OCI-LY3 (cell line): ENCODE measurements around the gene SAMD4A.

Source experiments
- H2AFZ ChIP-seq: fragments of 200-600, 300-600 bp; shearing (Covaris generic); 2 replicates; pipeline ENCODE4 v1.6.0; 2014; ENCODE audit warnings: antibody characterized with exemption, low read depth, low read length
- H3K27ac ChIP-seq: fragments of 200-600, 300-600 bp; sonication (generic); 2 replicates; pipeline ENCODE4 v1.5.1; 2014; ENCODE audit warnings: mild to moderate bottlenecking, low read length, moderate library complexity, mixed read lengths
- H3K27me3 ChIP-seq: fragments of 200-600, 300-600 bp; sonication (generic); 2 replicates; pipeline ENCODE4 v1.6.1; 2014; ENCODE audit warnings: low read depth, low read length, mixed read lengths
- H3K36me3 ChIP-seq: fragments of 200-600, 300-600 bp; sonication (generic); replicated peaks from 2 replicates; pipeline ENCODE3; 2014; ENCODE audit warnings: low read depth, low read length, mixed read lengths
- H3K4me1 ChIP-seq: fragments of 300-600, 200-600 bp; sonication (generic); 2 replicates; pipeline ENCODE4 v1.6.1; 2014; ENCODE audit warnings: low read length, mixed read lengths
- H3K4me2 ChIP-seq: fragments of 200-600, 300-600 bp; sonication (generic); 2 replicates; pipeline ENCODE4 v1.6.1; 2014; ENCODE audit warnings: low read length, mixed read lengths
- H3K4me3 ChIP-seq: fragments of 300-600, 200-600 bp; sonication (generic); 2 replicates; pipeline ENCODE4 v1.5.1; 2014; ENCODE audit warnings: antibody characterized with exemption, mild to moderate bottlenecking, low read length, moderate library complexity
- H3K79me2 ChIP-seq: fragments of 300-600, 200-600 bp; shearing (Covaris generic); 2 replicates; pipeline ENCODE4 v1.6.1; 2014; ENCODE audit warnings: mild to moderate bottlenecking, low read length, mixed read lengths
- H3K9ac ChIP-seq: fragments of 300-600, 200-600 bp; shearing (Covaris generic); 2 replicates; pipeline ENCODE4 v1.6.0; 2014; ENCODE audit warnings: mild to moderate bottlenecking, low read length, moderate library complexity
- H3K9me3 ChIP-seq: fragments of 200-600, 300-600 bp; shearing (Covaris generic); 2 replicates; pipeline ENCODE4 v1.6.1; 2014; ENCODE audit warnings: low read length, mixed read lengths; ENCODE audit not compliant: insufficient read depth
- H4K20me1 ChIP-seq: fragments of 200-600, 300-600 bp; sonication (generic); 2 replicates; pipeline ENCODE4 v1.6.1; 2016; ENCODE audit warnings: low read length, mixed read lengths; ENCODE audit not compliant: insufficient read depth
- EZH2phosphoT487 ChIP-seq: fragments of 200-600 bp; shearing (Covaris generic); IDR thresholded peaks from 2 replicates; pipeline ENCODE4 v1.6.1; 2018; ENCODE audit warnings: antibody characterized with exemption, mixed run types, low read depth
- TF ChIP-seq, protein P1 (sequence below): fragments of 200-600, 300-600 bp; sonication (generic); IDR thresholded peaks from 2 replicates; pipeline ENCODE4 v1.5.1; 2014; ENCODE audit warnings: antibody characterized with exemption, low read length, low read depth

Gene SAMD4A

DNA sequence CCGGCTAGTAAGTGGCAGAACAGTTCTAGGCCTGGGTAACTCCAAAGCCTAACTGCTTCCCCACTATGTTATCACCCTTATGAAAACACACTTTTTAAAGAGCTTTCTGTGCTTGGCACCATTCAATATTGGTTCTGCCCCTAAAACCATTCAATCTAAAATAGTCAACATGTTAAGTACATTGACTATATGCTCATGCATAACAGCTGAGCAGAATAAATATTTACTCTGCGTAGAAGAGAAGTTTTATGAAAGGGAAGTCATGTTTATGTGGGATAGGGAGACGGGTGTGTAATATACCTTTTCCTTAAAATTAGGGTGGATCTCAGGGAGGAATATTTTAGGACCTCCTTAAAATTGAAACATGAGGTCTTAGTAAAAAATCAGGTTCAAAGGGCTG lies 80.5 kb downstream of the SAMD4A start:
- no peak overlapping the region for H3K9ac ChIP-seq
- H3K9me3 ChIP-seq = no peaks in the 10 kb centered on the region
- no peaks in the 10 kb centered on the region for H4K20me1 ChIP-seq
- H3K27ac ChIP-seq = no peak overlapping the region
- TF ChIP-seq EZH2phosphoT487 = no peak
- TF ChIP-seq, protein P1, sequence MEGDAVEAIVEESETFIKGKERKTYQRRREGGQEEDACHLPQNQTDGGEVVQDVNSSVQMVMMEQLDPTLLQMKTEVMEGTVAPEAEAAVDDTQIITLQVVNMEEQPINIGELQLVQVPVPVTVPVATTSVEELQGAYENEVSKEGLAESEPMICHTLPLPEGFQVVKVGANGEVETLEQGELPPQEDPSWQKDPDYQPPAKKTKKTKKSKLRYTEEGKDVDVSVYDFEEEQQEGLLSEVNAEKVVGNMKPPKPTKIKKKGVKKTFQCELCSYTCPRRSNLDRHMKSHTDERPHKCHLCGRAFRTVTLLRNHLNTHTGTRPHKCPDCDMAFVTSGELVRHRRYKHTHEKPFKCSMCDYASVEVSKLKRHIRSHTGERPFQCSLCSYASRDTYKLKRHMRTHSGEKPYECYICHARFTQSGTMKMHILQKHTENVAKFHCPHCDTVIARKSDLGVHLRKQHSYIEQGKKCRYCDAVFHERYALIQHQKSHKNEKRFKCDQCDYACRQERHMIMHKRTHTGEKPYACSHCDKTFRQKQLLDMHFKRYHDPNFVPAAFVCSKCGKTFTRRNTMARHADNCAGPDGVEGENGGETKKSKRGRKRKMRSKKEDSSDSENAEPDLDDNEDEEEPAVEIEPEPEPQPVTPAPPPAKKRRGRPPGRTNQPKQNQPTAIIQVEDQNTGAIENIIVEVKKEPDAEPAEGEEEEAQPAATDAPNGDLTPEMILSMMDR = no peak
- H3K79me2 ChIP-seq = no peaks in the 10 kb centered on the region
- H3K4me2 ChIP-seq = no peak overlapping the region
- no peak overlapping the region for H2AFZ ChIP-seq
- no peaks in the 10 kb centered on the region for H3K36me3 ChIP-seq
- H3K27me3 ChIP-seq = peaks cover 64% of the 10 kb centered on the region
- H3K4me1 ChIP-seq = no peaks in the 10 kb centered on the region
- no peak overlapping the region for H3K4me3 ChIP-seq

DNA sequence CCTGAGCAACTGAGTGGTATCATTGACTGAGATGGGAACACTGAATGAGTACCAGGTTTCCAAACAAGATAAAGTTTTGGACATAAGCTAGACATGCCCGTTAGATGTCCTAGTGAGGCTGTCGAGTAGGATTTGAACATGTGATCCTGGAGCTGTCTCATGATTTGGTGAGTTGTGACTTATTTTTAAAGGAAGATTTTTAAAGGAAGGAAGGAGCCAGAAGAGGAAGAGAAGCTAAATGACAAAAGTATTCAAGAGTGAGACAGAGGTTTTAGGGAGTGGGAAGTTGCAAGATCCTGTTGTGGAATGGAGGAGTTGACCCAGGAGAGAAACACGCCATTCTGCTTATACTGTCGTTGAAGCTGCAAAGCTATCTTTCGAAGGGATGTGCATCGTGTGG lies 82.1 kb downstream of the SAMD4A start:
- H3K9ac ChIP-seq = no peak overlapping the region
- H3K4me1 ChIP-seq = no peaks in the 10 kb centered on the region
- no peaks in the 10 kb centered on the region for H4K20me1 ChIP-seq
- no peak for TF ChIP-seq EZH2phosphoT487
- TF ChIP-seq, protein P1 = no peak
- no peak overlapping the region for H3K27ac ChIP-seq
- H3K27me3 ChIP-seq = peaks cover 58% of the 10 kb centered on the region
- H3K4me3 ChIP-seq = no peak overlapping the region
- H3K36me3 ChIP-seq = no peaks in the 10 kb centered on the region
- no peak overlapping the region for H2AFZ ChIP-seq
- no peaks in the 10 kb centered on the region for H3K79me2 ChIP-seq
- H3K9me3 ChIP-seq = no peaks in the 10 kb centered on the region
- no peak overlapping the region for H3K4me2 ChIP-seq

DNA sequence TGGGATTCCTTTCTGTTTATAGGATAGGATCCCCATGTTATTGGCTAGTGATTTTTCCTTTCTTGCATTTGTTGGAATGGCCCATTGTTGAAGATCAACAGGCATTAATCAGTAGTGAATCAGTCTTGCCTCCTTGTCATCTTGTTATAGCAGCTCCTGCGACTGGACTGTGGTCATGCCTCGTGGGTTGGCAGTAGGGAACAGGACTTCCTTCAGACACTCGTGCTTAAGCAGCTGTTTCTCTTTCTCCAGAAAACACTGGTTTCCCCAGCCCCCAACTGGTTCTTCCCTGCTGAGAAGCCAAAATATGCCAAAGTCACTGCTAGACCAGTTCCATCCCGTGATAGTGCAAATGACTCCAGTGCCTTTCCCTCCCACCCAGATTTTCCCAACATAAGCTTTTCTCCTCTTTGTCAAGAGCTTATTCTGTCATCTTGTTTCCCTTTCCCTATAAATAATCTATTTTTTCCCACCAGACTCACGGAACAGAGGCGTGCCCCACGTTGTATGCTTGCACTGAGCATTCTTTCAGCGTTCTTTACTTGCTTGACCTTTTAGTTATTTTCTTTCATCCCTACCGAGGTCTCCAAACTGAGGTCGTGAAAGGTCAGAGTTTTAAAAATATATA lies 83.5 kb downstream of the SAMD4A start:
- Histone ChIP-seq H3K9me3 (no peaks in the 10 kb centered on the region), H3K27ac (no peak overlapping the region), H3K4me1 (no peaks in the 10 kb centered on the region), H3K4me2 (no peak overlapping the region), H3K36me3 (no peaks in the 10 kb centered on the region), H3K4me3 (no peak overlapping the region), H3K79me2 (no peaks in the 10 kb centered on the region), H3K27me3 (peaks cover 61% of the 10 kb centered on the region), H4K20me1 (no peaks in the 10 kb centered on the region), H2AFZ (no peak overlapping the region), H3K9ac (no peak overlapping the region)
- TF ChIP-seq, protein P1 = no peak
- no peak for TF ChIP-seq EZH2phosphoT487

DNA sequence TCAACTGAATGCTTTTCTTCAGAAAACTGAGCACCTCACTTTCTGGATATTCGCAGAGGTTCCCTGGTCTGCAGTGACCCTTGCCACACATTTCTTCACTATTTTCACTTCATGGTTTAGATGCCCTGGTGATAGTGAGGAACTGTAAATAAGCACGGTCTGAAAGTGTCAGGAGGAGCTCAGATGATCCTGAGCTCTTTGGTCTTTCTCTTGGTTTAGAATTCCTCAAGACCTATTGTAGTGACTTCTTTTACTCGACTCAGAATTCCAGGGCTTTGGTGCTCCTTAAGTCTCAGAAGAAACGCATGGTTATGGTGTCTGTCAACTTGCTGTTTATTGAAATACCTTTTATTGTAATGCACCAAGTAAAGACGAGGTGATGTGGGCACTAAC lies 84.0 kb downstream of the SAMD4A start:
- H3K4me2 ChIP-seq = no peak overlapping the region
- no peaks in the 10 kb centered on the region for H3K79me2 ChIP-seq
- no peaks in the 10 kb centered on the region for H4K20me1 ChIP-seq
- H2AFZ ChIP-seq = no peak overlapping the region
- H3K27me3 ChIP-seq = peaks cover 61% of the 10 kb centered on the region
- TF ChIP-seq, protein P1 = no peak
- no peak for TF ChIP-seq EZH2phosphoT487
- H3K4me1 ChIP-seq = no peaks in the 10 kb centered on the region
- H3K4me3 ChIP-seq = no peak overlapping the region
- H3K9ac ChIP-seq = no peak overlapping the region
- no peaks in the 10 kb centered on the region for H3K36me3 ChIP-seq
- no peaks in the 10 kb centered on the region for H3K9me3 ChIP-seq
- no peak overlapping the region for H3K27ac ChIP-seq
